GM23338 (cell line): ENCODE results near the gene MPL. TPM values are rescaled to one million over a fixed set of nuclear protein-coding genes. Genes with fewer than 3 reads are reported as not detected.

Source experiments
- ATAC-seq: fragments of 200-7000 bp; cut with Tn5 transposase; 3 replicates; pipeline ENCODE4 v1.9.1; 2020
- DNase-seq: peaks from one replicate; pipeline ENCODE4 v3.0.0-alpha.2; 2015; ENCODE audit warnings: low spot score
- H2AFZ ChIP-seq: fragments of 200-600 bp; sonication (generic); 2 replicates; pipeline ENCODE4 v1.8.0; 2016; ENCODE audit warnings: antibody characterized with exemption, mild to moderate bottlenecking, moderate library complexity
- H3F3A ChIP-seq: fragments of 200-600 bp; sonication (generic); replicated peaks from 2 replicates; pipeline ENCODE4 v1.8.0; 2017; ENCODE audit warnings: antibody characterized with exemption, mixed run types, low read depth
- H3K27ac ChIP-seq: fragments of 200-600 bp; sonication (generic); 2 replicates; pipeline ENCODE4 v1.6.1; 2016; ENCODE audit warnings: low read depth
- H3K27me3 ChIP-seq: fragments of 200-600 bp; sonication (generic); 2 replicates; pipeline ENCODE4 v1.8.0; 2016; ENCODE audit warnings: mild to moderate bottlenecking, mixed run types, moderate library complexity; ENCODE audit not compliant: insufficient read depth
- H3K36me3 ChIP-seq: fragments of 200-600 bp; sonication (generic); 2 replicates; pipeline ENCODE4 v1.8.0; 2016; ENCODE audit warnings: mild to moderate bottlenecking; ENCODE audit not compliant: insufficient read depth
- H3K4me1 ChIP-seq: fragments of 200-600 bp; sonication (generic); 2 replicates; pipeline ENCODE4 v1.8.0; 2016; ENCODE audit warnings: mild to moderate bottlenecking, moderate library complexity; ENCODE audit not compliant: insufficient read depth
- H3K4me2 ChIP-seq: fragments of 200-600 bp; sonication (generic); 2 replicates; pipeline ENCODE4 v1.7.1; 2017; ENCODE audit warnings: mixed run types
- H3K4me3 ChIP-seq: fragments of 200-600 bp; sonication (generic); 2 replicates; pipeline ENCODE4 v1.6.1; 2016; ENCODE audit warnings: mixed run types
- H3K79me2 ChIP-seq: fragments of 200-600 bp; sonication (generic); replicated peaks from 2 replicates; pipeline ENCODE4 v1.8.0; 2017; ENCODE audit warnings: mild to moderate bottlenecking; ENCODE audit not compliant: insufficient read depth
- H3K9me2 ChIP-seq: fragments of 200-600 bp; sonication (generic); 2 replicates; pipeline ENCODE4 v1.8.0; 2017; ENCODE audit not compliant: insufficient read depth
- H4K20me1 ChIP-seq: fragments of 200-600 bp; sonication (generic); replicated peaks from 2 replicates; pipeline ENCODE4 v1.8.0; 2017; ENCODE audit warnings: mild to moderate bottlenecking; ENCODE audit not compliant: insufficient read depth
- H3K27ac Mint-ChIP-seq: 2 replicates; pipeline ENCODE4 v1.8.0; 2020; ENCODE audit warnings: inconsistent platforms, mild to moderate bottlenecking, moderate library complexity, mixed read lengths
- H3K27me3 Mint-ChIP-seq: 3 replicates; pipeline ENCODE4 v1.8.0; 2022; ENCODE audit warnings: low read depth, mild to moderate bottlenecking, moderate library complexity, mixed read lengths, inconsistent platforms; ENCODE audit not compliant: insufficient read depth, poor library complexity
- H3K36me3 Mint-ChIP-seq: 3 replicates; pipeline ENCODE4 v1.8.0; 2021; ENCODE audit warnings: low read depth, mild to moderate bottlenecking, inconsistent platforms, moderate library complexity, mixed read lengths
- H3K4me1 Mint-ChIP-seq: 3 replicates; pipeline ENCODE4 v1.8.0; 2020; ENCODE audit warnings: mild to moderate bottlenecking, inconsistent platforms, mixed read lengths
- H3K4me3 Mint-ChIP-seq: 3 replicates; pipeline ENCODE4 v1.8.0; 2021; ENCODE audit warnings: moderate library complexity, mild to moderate bottlenecking, inconsistent platforms, mixed read lengths
- H3K9me3 Mint-ChIP-seq: 3 replicates; pipeline ENCODE4 v1.8.0; 2020; ENCODE audit warnings: moderate library complexity, mild to moderate bottlenecking, inconsistent platforms, mixed read lengths
- EZH2 ChIP-seq: fragments of 200-600 bp; sonication (generic); IDR thresholded peaks from one replicate; pipeline ENCODE4 v1.8.0; 2017; ENCODE audit warnings: antibody characterized with exemption, mild to moderate bottlenecking, low read depth; ENCODE audit not compliant: unreplicated experiment
- EZH2phosphoT487 ChIP-seq: fragments of 200-600 bp; sonication (generic); IDR thresholded peaks from one replicate; pipeline ENCODE4 v1.8.1; 2018; ENCODE audit warnings: antibody characterized with exemption; ENCODE audit not compliant: unreplicated experiment
- JUNB ChIP-seq: IDR thresholded peaks from one replicate; pipeline ENCODE4 v1.6.1; 2016; ENCODE audit warnings: antibody characterized with exemption; ENCODE audit not compliant: unreplicated experiment
- STAT1 ChIP-seq: IDR thresholded peaks from one replicate; pipeline ENCODE4 v1.6.1; 2016; ENCODE audit warnings: antibody characterized with exemption; ENCODE audit not compliant: unreplicated experiment
- ZNF114 ChIP-seq: fragments of 250-450 bp; sonication (Bioruptor Pico); IDR thresholded peaks from 2 replicates; pipeline ENCODE4 v1.5.0; 2020; ENCODE audit warnings: mild to moderate bottlenecking, moderate library complexity
- polyA plus RNA-seq: library from polyadenylated mRNA; unstranded; fragments of >200 nt; fragmentation: Nextera tagmentation; extraction: Ambion mirVana; gene quantifications from 2 replicates; pipeline ENCODE4 v1.2.1, GENCODE V29; 2016
- total RNA-seq: library from RNA; depleted of rRNA; stranded (reverse); fragments of >200 nt; shearing (Covaris generic); gene quantifications from 2 replicates; pipeline ENCODE4 v1.2.3, GENCODE V29; 2014
- TF ChIP-seq, protein P1 (sequence below): fragments of 250-450 bp; sonication (Bioruptor Pico); IDR thresholded peaks from 2 replicates; pipeline ENCODE4 v1.5.0; 2020; ENCODE audit warnings: mild to moderate bottlenecking, moderate library complexity
- TF ChIP-seq, protein P2 (sequence below): IDR thresholded peaks from 2 replicates; pipeline ENCODE4 v1.6.1; 2016; ENCODE audit warnings: antibody characterized with exemption

Gene MPL
- total and polyA plus RNA-seq, 2 experiments from 2014 or later: not detected

DNA sequence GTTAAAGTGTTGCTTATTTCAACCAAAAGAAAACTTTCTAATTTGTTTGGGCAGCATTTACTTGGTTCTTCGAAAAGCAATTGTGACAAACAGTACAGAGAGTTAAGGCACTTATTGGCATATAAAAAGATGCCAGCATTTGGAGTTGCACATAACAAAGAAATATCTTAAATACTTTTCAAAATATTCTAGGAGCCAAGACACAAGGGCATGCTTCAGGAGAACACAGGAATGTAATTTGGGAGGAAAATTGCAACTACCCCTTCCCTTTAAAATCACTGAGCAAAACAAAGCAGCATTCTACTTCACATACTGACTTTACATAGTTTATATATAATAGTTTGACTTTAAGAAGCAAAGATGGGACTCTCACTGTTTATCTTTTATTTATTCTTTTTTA, 41.4 kb upstream of the MPL start:
- Histone ChIP-seq H3K79me2 (no peaks in the 10 kb centered on the region), H3K4me1 (peaks cover 36% of the 10 kb centered on the region), H3K27ac (peak overlapping the region; percentile 46), H3F3A (no peaks in the 10 kb centered on the region), H3K36me3 (no peaks in the 10 kb centered on the region), H3K9me2 (peaks cover 6% of the 10 kb centered on the region; the same call in 1 of the 2 replicates), H2AFZ (no peak overlapping the region), H3K4me2 (peak overlapping the region; percentile 6; the same call in 1 of the 2 replicates), H3K4me3 (no peak overlapping the region), H3K27me3 (no peaks in the 10 kb centered on the region), H4K20me1 (no peaks in the 10 kb centered on the region)
- 0 out of 3 replicates have a peak overlapping the region, but pooled peaks have one; percentile 9 for H3K4me3 Mint-ChIP-seq
- TF ChIP-seq STAT1 (no peak), EZH2 (no peak), EZH2phosphoT487 (no peak), ZNF114 (CRISPR knock-in tag) (no peak), JUNB (no peak)
- TF ChIP-seq, protein P1, sequence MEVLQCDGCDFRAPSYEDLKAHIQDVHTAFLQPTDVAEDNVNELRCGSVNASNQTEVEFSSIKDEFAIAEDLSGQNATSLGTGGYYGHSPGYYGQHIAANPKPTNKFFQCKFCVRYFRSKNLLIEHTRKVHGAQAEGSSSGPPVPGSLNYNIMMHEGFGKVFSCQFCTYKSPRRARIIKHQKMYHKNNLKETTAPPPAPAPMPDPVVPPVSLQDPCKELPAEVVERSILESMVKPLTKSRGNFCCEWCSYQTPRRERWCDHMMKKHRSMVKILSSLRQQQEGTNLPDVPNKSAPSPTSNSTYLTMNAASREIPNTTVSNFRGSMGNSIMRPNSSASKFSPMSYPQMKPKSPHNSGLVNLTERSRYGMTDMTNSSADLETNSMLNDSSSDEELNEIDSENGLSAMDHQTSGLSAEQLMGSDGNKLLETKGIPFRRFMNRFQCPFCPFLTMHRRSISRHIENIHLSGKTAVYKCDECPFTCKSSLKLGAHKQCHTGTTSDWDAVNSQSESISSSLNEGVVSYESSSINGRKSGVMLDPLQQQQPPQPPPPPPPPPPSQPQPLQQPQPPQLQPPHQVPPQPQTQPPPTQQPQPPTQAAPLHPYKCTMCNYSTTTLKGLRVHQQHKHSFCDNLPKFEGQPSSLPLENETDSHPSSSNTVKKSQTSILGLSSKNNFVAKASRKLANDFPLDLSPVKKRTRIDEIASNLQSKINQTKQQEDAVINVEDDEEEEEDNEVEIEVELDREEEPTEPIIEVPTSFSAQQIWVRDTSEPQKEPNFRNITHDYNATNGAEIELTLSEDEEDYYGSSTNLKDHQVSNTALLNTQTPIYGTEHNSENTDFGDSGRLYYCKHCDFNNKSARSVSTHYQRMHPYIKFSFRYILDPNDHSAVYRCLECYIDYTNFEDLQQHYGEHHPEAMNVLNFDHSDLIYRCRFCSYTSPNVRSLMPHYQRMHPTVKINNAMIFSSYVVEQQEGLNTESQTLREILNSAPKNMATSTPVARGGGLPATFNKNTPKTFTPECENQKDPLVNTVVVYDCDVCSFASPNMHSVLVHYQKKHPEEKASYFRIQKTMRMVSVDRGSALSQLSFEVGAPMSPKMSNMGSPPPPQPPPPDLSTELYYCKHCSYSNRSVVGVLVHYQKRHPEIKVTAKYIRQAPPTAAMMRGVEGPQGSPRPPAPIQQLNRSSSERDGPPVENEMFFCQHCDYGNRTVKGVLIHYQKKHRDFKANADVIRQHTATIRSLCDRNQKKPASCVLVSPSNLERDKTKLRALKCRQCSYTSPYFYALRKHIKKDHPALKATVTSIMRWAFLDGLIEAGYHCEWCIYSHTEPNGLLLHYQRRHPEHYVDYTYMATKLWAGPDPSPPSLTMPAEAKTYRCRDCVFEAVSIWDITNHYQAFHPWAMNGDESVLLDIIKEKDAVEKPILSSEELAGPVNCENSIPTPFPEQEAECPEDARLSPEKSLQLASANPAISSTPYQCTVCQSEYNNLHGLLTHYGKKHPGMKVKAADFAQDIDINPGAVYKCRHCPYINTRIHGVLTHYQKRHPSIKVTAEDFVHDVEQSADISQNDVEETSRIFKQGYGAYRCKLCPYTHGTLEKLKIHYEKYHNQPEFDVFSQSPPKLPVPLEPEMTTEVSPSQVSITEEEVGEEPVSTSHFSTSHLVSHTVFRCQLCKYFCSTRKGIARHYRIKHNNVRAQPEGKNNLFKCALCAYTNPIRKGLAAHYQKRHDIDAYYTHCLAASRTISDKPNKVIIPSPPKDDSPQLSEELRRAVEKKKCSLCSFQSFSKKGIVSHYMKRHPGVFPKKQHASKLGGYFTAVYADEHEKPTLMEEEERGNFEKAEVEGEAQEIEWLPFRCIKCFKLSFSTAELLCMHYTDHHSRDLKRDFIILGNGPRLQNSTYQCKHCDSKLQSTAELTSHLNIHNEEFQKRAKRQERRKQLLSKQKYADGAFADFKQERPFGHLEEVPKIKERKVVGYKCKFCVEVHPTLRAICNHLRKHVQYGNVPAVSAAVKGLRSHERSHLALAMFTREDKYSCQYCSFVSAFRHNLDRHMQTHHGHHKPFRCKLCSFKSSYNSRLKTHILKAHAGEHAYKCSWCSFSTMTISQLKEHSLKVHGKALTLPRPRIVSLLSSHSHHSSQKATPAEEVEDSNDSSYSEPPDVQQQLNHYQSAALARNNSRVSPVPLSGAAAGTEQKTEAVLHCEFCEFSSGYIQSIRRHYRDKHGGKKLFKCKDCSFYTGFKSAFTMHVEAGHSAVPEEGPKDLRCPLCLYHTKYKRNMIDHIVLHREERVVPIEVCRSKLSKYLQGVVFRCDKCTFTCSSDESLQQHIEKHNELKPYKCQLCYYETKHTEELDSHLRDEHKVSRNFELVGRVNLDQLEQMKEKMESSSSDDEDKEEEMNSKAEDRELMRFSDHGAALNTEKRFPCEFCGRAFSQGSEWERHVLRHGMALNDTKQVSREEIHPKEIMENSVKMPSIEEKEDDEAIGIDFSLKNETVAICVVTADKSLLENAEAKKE (CRISPR knock-in tag): no peak
- TF ChIP-seq, protein P2, sequence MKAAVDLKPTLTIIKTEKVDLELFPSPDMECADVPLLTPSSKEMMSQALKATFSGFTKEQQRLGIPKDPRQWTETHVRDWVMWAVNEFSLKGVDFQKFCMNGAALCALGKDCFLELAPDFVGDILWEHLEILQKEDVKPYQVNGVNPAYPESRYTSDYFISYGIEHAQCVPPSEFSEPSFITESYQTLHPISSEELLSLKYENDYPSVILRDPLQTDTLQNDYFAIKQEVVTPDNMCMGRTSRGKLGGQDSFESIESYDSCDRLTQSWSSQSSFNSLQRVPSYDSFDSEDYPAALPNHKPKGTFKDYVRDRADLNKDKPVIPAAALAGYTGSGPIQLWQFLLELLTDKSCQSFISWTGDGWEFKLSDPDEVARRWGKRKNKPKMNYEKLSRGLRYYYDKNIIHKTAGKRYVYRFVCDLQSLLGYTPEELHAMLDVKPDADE: no peak
- H3K27ac Mint-ChIP-seq: peak overlapping the region; percentile 70
- no peaks in the 10 kb centered on the region for H3K36me3 Mint-ChIP-seq
- no peaks in the 10 kb centered on the region for H3K9me3 Mint-ChIP-seq
- ATAC-seq (no peak), DNase-seq (peak; percentile 17)
- H3K4me1 Mint-ChIP-seq: peaks cover 42% of the 10 kb centered on the region
- peaks cover 8% of the 10 kb centered on the region for H3K27me3 Mint-ChIP-seq
